ENCODE measurements around the gene WWC2. TPM values are rescaled to one million over a fixed set of nuclear protein-coding genes. Genes with fewer than 3 reads are reported as not detected.

Gene WWC2
- total and polyA plus RNA-seq, 7 donors: 2.9 to 15.5 (median 7.8) TPM

DNA sequence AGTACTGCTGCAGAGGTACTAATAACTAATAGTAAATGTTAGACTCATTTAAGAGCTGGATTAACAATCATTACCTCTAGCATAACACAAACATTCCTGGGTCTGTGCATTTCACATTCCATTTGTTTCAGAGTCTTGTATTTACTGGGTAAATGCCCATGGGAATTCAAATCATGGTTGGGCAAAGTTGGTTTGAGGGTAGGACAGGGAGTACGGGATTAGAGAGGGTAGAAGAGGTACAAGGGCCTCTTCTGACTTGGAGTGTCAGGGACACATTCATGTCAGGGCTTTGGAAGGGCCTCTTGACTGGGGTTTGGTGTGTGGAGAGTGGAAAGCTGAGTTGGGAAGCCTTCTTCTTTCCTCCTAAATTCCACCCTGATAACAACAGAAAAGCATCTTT lies 65.9 kb downstream of the WWC2 start:
- Histone ChIP-seq H3K36me3 (ENCODE audit: insufficient read depth in 1 of 2, low read depth in 1 of 2) (no peaks in the 10 kb centered on the region), H3K9me3 (no peaks in the 10 kb centered on the region), H3K4me3 (no peak overlapping the region), H3K27ac (no peak overlapping the region), H3K4me1 (peaks cover 4% of the 10 kb centered on the region), H3K27me3 (ENCODE audit: insufficient read depth in 3 of 3, low read length in 2 of 3) (no peaks in the 10 kb centered on the region)
- intact Hi-C loops (cut with DNase I): no loop called here
- TF ChIP-seq, protein P1, sequence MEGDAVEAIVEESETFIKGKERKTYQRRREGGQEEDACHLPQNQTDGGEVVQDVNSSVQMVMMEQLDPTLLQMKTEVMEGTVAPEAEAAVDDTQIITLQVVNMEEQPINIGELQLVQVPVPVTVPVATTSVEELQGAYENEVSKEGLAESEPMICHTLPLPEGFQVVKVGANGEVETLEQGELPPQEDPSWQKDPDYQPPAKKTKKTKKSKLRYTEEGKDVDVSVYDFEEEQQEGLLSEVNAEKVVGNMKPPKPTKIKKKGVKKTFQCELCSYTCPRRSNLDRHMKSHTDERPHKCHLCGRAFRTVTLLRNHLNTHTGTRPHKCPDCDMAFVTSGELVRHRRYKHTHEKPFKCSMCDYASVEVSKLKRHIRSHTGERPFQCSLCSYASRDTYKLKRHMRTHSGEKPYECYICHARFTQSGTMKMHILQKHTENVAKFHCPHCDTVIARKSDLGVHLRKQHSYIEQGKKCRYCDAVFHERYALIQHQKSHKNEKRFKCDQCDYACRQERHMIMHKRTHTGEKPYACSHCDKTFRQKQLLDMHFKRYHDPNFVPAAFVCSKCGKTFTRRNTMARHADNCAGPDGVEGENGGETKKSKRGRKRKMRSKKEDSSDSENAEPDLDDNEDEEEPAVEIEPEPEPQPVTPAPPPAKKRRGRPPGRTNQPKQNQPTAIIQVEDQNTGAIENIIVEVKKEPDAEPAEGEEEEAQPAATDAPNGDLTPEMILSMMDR (IDR thresholded peaks at IDR 0.05): no peak
- ATAC-seq: no peak
- DNase-seq: no peak
- WGBS, 3 donors: 64 to 80% (median 79%) methylated on average over 1 of the region's 1 CpG

DNA sequence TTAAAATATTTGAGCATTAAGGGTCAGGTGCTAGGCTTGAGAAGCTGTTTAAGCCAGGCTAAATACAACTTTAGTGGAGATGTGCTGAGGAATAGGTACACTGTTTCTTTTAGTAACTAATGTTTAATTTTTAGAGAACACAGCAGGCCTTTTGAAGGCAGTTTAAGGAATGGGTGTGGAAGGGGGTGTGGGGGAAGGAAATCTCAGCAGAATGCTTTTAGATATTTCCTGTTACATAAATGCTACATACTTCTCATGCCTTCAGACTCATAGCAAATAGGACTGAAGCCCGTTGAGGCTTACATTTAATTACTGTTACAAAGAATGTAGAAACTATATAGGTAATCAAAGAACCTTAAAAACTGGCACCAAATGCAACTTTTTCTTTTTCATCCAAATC lies 66.3 kb downstream of the WWC2 start:
- no peak for ATAC-seq
- peaks cover 4% of the 10 kb centered on the region for H3K4me1 ChIP-seq
- no peak for DNase-seq
- no peaks in the 10 kb centered on the region for H3K36me3 ChIP-seq (ENCODE audit: insufficient read depth in 1 of 2, low read depth in 1 of 2)
- intact Hi-C loops (cut with DNase I): no loop called here
- H3K27ac ChIP-seq: no peak overlapping the region
- no peaks in the 10 kb centered on the region for H3K27me3 ChIP-seq (ENCODE audit: insufficient read depth in 3 of 3, low read length in 2 of 3)
- WGBS, 3 donors: 22 to 34% (median 29%) methylated on average over 1 of the region's 1 CpG
- no peak overlapping the region for H3K4me3 ChIP-seq
- TF ChIP-seq, protein P1 (IDR thresholded peaks at IDR 0.05): no peak
- H3K9me3 ChIP-seq: no peaks in the 10 kb centered on the region

DNA sequence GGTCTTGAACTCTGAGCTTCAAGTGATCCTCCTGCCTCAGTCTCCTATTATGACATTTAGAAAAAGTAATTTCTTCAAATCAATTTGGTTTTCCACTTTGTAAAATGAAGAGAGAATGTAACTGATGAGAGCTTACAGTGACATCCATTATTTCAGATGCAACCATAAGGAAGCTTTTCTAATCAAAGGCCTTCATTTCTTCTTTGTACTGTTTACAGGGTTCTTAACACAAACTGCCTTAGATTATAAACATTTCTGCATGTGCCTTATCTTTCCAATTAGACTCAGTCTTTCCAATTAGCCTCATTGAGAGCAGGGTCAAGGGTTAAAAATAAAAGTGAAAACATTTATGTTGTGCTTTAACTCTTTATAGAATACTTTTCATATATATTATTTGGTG lies 71.8 kb downstream of the WWC2 start:
- H3K4me1 ChIP-seq: no peaks in the 10 kb centered on the region
- H3K9me3 ChIP-seq: no peaks in the 10 kb centered on the region
- DNase-seq: no peak
- intact Hi-C loops (cut with DNase I): no loop called here
- ATAC-seq: no peak
- H3K27me3 ChIP-seq (ENCODE audit: insufficient read depth in 3 of 3, low read length in 2 of 3): no peaks in the 10 kb centered on the region
- H3K36me3 ChIP-seq (ENCODE audit: insufficient read depth in 1 of 2, low read depth in 1 of 2): no peaks in the 10 kb centered on the region
- TF ChIP-seq, protein P1 (IDR thresholded peaks at IDR 0.05): no peak
- no peak overlapping the region for H3K27ac ChIP-seq
- no peak overlapping the region for H3K4me3 ChIP-seq

DNA sequence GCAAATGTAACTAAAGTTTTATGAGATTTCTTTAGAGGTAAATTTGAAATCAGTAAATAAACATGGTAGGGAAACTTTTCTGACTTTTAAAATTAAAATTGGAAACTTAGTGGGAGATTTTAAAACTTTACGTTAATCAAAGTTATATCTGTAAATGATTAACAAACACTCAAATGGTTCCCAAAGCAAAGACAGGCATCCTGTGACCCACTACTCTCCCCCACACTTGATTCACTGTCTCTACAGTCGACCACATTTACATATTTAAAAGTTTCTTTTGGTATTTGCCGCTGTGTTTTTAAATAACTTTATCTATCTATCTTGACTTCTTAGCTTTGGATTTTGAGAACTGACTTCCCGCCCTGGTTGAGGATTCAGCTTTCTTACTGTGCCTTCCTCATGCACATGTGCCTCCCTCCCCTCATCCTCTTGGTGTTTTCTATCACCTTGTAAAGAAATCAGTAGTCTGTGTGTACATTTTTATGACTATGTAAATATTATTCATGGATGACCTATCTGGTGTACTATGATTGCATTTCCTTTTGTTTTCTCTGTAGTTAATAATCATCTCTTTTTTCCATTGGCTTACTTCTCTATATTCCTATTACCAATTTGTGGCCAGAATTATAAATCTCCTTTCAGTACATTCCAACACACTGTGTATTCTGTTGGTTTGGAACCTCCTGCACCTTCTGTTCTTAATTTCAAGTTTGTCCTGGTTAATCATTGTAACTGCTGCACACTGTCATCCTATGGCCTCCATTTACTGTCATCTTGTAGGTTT lies 72.6 kb downstream of the WWC2 start:
- intact Hi-C loops (cut with DNase I): no loop called here
- Histone ChIP-seq H3K36me3 (ENCODE audit: insufficient read depth in 1 of 2, low read depth in 1 of 2) (no peaks in the 10 kb centered on the region), H3K4me3 (no peak overlapping the region), H3K9me3 (no peaks in the 10 kb centered on the region), H3K27ac (no peak overlapping the region), H3K4me1 (peaks cover under 1% of the 10 kb centered on the region), H3K27me3 (ENCODE audit: insufficient read depth in 3 of 3, low read length in 2 of 3) (no peaks in the 10 kb centered on the region)
- 70 to 73% (median 72%) methylated on average over 4 of the region's 4 CpGs for WGBS, 3 donors
- ATAC-seq (no peak), DNase-seq (no peak)
- TF ChIP-seq, protein P1 (IDR thresholded peaks at IDR 0.05): no peak

DNA sequence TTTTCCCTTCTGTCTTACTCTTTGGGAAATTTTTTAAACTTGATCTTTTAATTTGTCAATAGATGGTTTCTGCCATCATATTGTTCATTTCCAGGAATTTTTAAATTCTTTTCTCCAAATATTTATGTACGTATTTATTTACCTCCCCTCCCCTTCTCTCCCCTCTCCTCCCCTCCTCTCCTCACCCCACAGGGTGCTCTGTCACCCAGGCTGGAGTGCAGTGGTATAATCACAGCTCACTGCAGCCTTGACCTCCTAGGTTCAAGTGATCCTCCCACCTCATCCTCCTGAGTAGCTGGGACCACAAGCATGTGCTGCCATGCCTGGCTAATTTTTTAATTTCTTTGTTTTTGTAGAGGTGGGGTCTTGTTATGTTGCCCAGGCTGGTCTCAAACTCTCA lies 73.8 kb downstream of the WWC2 start:
- TF ChIP-seq, protein P1 (IDR thresholded peaks at IDR 0.05): no peak
- Histone ChIP-seq H3K4me3 (no peak overlapping the region), H3K4me1 (peaks cover 4% of the 10 kb centered on the region), H3K9me3 (no peaks in the 10 kb centered on the region), H3K27ac (no peak overlapping the region), H3K36me3 (ENCODE audit: insufficient read depth in 1 of 2, low read depth in 1 of 2) (no peaks in the 10 kb centered on the region), H3K27me3 (ENCODE audit: insufficient read depth in 3 of 3, low read length in 2 of 3) (no peaks in the 10 kb centered on the region)
- no peak for ATAC-seq
- DNase-seq: no peak
- WGBS, 3 donors: 91 to 96% (median 91%) methylated on average over 1 of the region's 1 CpG
- intact Hi-C loops (cut with DNase I): no loop called here

All from psoas muscle (tissue), 8 donors.